Measurements from ENCODE around the gene LCN2.

GRCh38 chr9:128125580-128126354 lies 23.5 kb upstream of the LCN2 start:
- no peak for TF ChIP-seq ZNF318 (IDR thresholded peaks at IDR 0.05; ENCODE audit: borderline replicate concordance in 1 of 2, low read depth in 1 of 2)
- TF ChIP-seq POLR2A (conservative IDR thresholded peaks at IDR 0.05) = no peak
- TF ChIP-seq POLR2AphosphoS2 (IDR thresholded peaks at IDR 0.05; ENCODE audit: low read length) = no peak
- no peak for TF ChIP-seq BRCA1 (IDR thresholded peaks at IDR 0.05)
- no peak for TF ChIP-seq BRCA1 (CRISPR knock-in tag; IDR thresholded peaks at IDR 0.05)
